ENCODE measurements around the gene PHYKPL. TPM values are rescaled to one million over a fixed set of nuclear protein-coding genes. Genes with fewer than 3 reads are reported as not detected.

Gene PHYKPL
- total and polyA plus RNA-seq, 2 donors (not counting 3 experiments of a cell fraction or from before 2014, with no cell fraction given), result 71.7 to 81.7 TPM

DNA sequence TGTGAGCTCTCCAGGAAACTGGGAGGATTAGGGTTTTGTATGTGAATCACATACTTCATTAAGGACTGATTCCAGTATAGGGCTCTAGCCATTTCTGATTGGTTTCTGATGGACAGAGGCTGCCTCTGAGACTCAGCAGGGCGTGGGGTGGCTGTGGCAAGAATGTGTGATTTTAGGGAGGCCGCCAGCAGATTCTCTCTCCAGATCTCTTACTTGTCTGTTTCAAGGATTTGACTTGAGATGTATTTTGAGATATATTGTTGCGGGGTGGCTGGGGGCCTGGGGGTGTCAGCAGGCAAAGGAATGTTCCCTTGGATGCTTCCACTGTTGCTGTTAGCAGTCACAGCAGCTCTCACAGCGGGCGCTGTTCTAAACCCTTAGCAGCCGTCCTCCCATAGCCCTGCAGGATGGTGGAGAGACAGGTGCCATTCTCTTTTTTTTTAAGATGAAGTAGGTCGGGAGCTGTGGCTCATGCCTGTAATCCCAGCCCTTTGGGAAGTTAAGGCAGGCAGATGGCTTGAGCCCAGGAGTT lies 36.3 kb downstream of the PHYKPL start:
- DNase-seq (ENCODE audit: low read depth, low spot score) (no peak), FAIRE-seq (no peak)
- Histone ChIP-seq H3K4me3 (replicated peaks in 1 of 3; ENCODE audit: insufficient read depth in 1 of 3, low read depth in 1 of 3, low read length in 3 of 3) (no peak overlapping the region), H4K20me1 (replicated peaks; ENCODE audit: control insufficient read depth, extremely low read depth, insufficient read depth, low read length) (no peaks in the 10 kb centered on the region), H3K4me2 (ENCODE audit: insufficient read depth, low read length) (no peak overlapping the region), H3K9me3 (replicated peaks; ENCODE audit: control insufficient read depth, insufficient read depth, low read length) (no peaks in the 10 kb centered on the region), H3K9ac (replicated peaks; ENCODE audit: extremely low read depth, insufficient read depth, low read length) (no peak overlapping the region), H2AFZ (ENCODE audit: low read depth, low read length) (no peak overlapping the region), H3K27ac (ENCODE audit: insufficient read depth, low read depth, low read length) (no peak overlapping the region), H3K9me1 (replicated peaks; ENCODE audit: control insufficient read depth, extremely low read depth, insufficient read depth, low read length) (no peaks in the 10 kb centered on the region), H3K36me3 (ENCODE audit: control insufficient read depth in 2 of 2, extremely low read depth in 1 of 2, insufficient read depth in 2 of 2, low read length in 2 of 2) (no peaks in the 10 kb centered on the region), H3K79me2 (ENCODE audit: control insufficient read depth, insufficient read depth, low read length) (no peaks in the 10 kb centered on the region), H3K27me3 (ENCODE audit: control insufficient read depth in 2 of 2, insufficient read depth in 2 of 2, low read length in 2 of 2) (peaks cover 3 to 12% of the 10 kb centered on the region in 2 experiments), H3K4me1 (ENCODE audit: control insufficient read depth, extremely low read depth, insufficient read depth, low read length) (no peaks in the 10 kb centered on the region)
- ChIA-PET CTCF (interaction anchor here (0.6 to 1.5 kb wide), 4 partner anchors 14 to 135 kb away, joined by 3 to 4 read pairs (median 4); no protein-coding TSS in a partner anchor), POLR2A (no interaction called here)
- dilution Hi-C loops (cut with MboI; ENCODE audit: extremely low pct_ligation_motif_present, low sequenced_read_pairs), result no loop called here
- no TSS peak for BruUV-seq (replicated peaks)
- TF ChIP-seq POLR2A (IDR thresholded peaks at IDR 0.05; ENCODE audit: low read depth, low read length) (no peak), FOS (IDR thresholded peaks at IDR 0.05; ENCODE audit: borderline replicate concordance, insufficient read depth, low read length) (no peak)
- TF ChIP-seq, protein P1, sequence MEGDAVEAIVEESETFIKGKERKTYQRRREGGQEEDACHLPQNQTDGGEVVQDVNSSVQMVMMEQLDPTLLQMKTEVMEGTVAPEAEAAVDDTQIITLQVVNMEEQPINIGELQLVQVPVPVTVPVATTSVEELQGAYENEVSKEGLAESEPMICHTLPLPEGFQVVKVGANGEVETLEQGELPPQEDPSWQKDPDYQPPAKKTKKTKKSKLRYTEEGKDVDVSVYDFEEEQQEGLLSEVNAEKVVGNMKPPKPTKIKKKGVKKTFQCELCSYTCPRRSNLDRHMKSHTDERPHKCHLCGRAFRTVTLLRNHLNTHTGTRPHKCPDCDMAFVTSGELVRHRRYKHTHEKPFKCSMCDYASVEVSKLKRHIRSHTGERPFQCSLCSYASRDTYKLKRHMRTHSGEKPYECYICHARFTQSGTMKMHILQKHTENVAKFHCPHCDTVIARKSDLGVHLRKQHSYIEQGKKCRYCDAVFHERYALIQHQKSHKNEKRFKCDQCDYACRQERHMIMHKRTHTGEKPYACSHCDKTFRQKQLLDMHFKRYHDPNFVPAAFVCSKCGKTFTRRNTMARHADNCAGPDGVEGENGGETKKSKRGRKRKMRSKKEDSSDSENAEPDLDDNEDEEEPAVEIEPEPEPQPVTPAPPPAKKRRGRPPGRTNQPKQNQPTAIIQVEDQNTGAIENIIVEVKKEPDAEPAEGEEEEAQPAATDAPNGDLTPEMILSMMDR (IDR thresholded peaks at IDR 0.05; ENCODE audit: extremely low read depth in 1 of 2, insufficient read depth in 1 of 2, low read depth in 1 of 2, low read length in 2 of 2), result no peak
- intact Hi-C loops (cut with micrococcal nuclease), result no loop called here

DNA sequence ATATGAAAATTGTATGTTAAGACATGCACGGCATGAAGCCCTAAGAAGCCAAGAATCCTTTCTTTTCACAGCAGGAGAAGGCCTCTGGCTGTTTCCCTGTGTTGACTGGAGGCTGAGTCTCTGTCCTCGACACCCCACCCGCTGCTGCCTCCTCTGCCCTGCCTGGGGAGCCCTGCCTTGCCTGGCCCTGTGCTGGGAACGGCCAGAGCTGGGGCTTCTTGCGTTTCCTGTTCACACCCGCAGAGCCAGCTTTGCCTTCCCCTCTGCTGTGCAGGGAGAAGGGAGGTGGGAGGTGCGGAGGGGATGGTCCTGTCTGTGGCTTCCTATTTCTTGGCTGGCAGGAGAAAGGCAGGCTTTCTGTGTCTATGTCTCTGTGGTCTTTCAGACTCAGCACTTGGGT lies 38.6 kb downstream of the PHYKPL start:
- Histone ChIP-seq H3K36me3 (ENCODE audit: control insufficient read depth in 2 of 2, extremely low read depth in 1 of 2, insufficient read depth in 2 of 2, low read length in 2 of 2) (no peaks in the 10 kb centered on the region), H4K20me1 (replicated peaks; ENCODE audit: control insufficient read depth, extremely low read depth, insufficient read depth, low read length) (no peaks in the 10 kb centered on the region), H3K4me1 (ENCODE audit: control insufficient read depth, extremely low read depth, insufficient read depth, low read length) (no peaks in the 10 kb centered on the region), H3K79me2 (ENCODE audit: control insufficient read depth, insufficient read depth, low read length) (no peaks in the 10 kb centered on the region), H2AFZ (ENCODE audit: low read depth, low read length) (no peak overlapping the region), H3K9ac (replicated peaks; ENCODE audit: extremely low read depth, insufficient read depth, low read length) (no peak overlapping the region), H3K9me1 (replicated peaks; ENCODE audit: control insufficient read depth, extremely low read depth, insufficient read depth, low read length) (no peaks in the 10 kb centered on the region), H3K27me3 (ENCODE audit: control insufficient read depth in 2 of 2, insufficient read depth in 2 of 2, low read length in 2 of 2) (peaks cover 3 to 12% of the 10 kb centered on the region in 2 experiments), H3K4me2 (ENCODE audit: insufficient read depth, low read length) (no peak overlapping the region), H3K27ac (ENCODE audit: insufficient read depth, low read depth, low read length) (no peak overlapping the region), H3K4me3 (replicated peaks in 1 of 3; ENCODE audit: insufficient read depth in 1 of 3, low read depth in 1 of 3, low read length in 3 of 3) (no peak overlapping the region), H3K9me3 (replicated peaks; ENCODE audit: control insufficient read depth, insufficient read depth, low read length) (no peaks in the 10 kb centered on the region)
- ChIA-PET POLR2A (no interaction called here), CTCF (no interaction called here)
- intact Hi-C loops (cut with micrococcal nuclease), result no loop called here
- DNase-seq (ENCODE audit: low read depth, low spot score) (no peak), FAIRE-seq (no peak)
- BruUV-seq (replicated peaks), result no TSS peak
- dilution Hi-C loops (cut with MboI; ENCODE audit: extremely low pct_ligation_motif_present, low sequenced_read_pairs), result no loop called here
- TF ChIP-seq, protein P1 (IDR thresholded peaks at IDR 0.05; ENCODE audit: extremely low read depth in 1 of 2, insufficient read depth in 1 of 2, low read depth in 1 of 2, low read length in 2 of 2), result no peak
- TF ChIP-seq GATA2 (IDR thresholded peaks at IDR 0.05; ENCODE audit: insufficient read depth, insufficient read length, low read depth, low read length), result no peak
- TF ChIP-seq FOS (IDR thresholded peaks at IDR 0.05; ENCODE audit: borderline replicate concordance, insufficient read depth, low read length), result no peak
- TF ChIP-seq MYC (IDR thresholded peaks at IDR 0.05; ENCODE audit: low read depth, low read length), result no peak
- TF ChIP-seq JUN (IDR thresholded peaks at IDR 0.05; ENCODE audit: borderline replicate concordance, insufficient read depth, insufficient read length, low read depth), result no peak
- TF ChIP-seq, protein P2, sequence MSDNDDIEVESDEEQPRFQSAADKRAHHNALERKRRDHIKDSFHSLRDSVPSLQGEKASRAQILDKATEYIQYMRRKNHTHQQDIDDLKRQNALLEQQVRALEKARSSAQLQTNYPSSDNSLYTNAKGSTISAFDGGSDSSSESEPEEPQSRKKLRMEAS (IDR thresholded peaks at IDR 0.05; ENCODE audit: insufficient read depth, insufficient read length), result no peak
- no peak for TF ChIP-seq POLR2A (IDR thresholded peaks at IDR 0.05; ENCODE audit: low read depth, low read length)
- TF ChIP-seq POLR2AphosphoS5 (IDR thresholded peaks at IDR 0.05; ENCODE audit: insufficient read depth, low read depth, low read length), result no peak
- no peak for TF ChIP-seq EZH2 (IDR thresholded peaks at IDR 0.05; ENCODE audit: borderline replicate concordance, low read depth, low read length, severe bottlenecking)
